HG02870 (cell line): ENCODE measurements around the gene POLR3K.

Experiments
- ATAC-seq: cut with Tn5 transposase; IDR thresholded peaks from one replicate; pipeline ENCODE4 v1.9.1; 2021; ENCODE audit warnings: mild to moderate bottlenecking, moderate library complexity; ENCODE audit not compliant: unreplicated experiment

POLR3K gene

DNA sequence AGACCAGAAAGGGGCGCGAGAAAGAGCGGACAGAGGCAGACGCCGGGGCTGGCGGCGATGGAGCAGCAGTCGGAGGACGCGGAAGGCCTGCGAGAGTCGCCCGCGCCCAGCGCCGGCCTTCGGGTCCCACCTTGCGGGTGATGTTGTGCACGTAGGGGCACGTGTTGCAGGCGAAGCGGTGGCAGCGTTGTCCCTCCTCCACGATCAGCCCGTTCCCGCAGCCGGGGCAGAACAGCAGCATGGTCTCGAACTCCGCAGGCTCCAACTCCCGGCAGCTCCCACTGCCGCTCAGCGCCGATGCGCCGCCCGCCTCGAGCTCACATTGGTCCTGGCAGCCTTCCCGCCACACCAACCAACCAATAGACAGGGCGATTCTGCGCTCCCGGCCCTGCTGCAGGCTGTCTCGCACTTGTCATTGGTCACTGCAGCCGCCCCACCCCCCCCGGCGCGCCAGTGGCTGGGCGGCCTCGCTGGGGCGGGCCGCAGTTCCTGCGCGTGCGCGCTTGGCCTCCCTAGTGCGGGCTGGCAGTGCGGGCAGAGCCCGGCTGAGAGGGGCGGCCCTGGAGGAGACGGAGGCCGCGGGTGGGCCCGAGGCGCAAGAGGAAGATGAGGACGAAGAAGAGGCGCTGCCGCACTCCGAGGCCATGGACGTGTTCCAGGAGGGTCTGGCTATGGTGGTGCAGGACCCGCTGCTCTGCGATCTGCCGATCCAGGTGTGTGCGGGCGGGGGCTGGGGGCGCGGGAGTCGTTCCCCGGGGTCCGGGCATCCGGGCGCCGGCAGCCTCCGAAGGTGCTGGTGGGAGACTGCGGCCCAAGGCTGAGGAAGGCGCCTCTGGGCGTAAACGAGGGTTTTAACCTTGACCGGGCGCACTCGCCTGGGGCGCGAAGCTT, at the start of gene POLR3K, which contains the start of gene SNRNP25:
Gene POLR3K, minus strand, starts transcription at position 263 of the 891 bp plus-strand sequence. Its CDS starts 22 bp downstream, at position 241.
Gene SNRNP25, plus strand, starts transcription at position 483 of the 891 bp plus-strand sequence. Its CDS starts 189 bp downstream, at position 672.
- ATAC-seq = peak; percentile 89

DNA sequence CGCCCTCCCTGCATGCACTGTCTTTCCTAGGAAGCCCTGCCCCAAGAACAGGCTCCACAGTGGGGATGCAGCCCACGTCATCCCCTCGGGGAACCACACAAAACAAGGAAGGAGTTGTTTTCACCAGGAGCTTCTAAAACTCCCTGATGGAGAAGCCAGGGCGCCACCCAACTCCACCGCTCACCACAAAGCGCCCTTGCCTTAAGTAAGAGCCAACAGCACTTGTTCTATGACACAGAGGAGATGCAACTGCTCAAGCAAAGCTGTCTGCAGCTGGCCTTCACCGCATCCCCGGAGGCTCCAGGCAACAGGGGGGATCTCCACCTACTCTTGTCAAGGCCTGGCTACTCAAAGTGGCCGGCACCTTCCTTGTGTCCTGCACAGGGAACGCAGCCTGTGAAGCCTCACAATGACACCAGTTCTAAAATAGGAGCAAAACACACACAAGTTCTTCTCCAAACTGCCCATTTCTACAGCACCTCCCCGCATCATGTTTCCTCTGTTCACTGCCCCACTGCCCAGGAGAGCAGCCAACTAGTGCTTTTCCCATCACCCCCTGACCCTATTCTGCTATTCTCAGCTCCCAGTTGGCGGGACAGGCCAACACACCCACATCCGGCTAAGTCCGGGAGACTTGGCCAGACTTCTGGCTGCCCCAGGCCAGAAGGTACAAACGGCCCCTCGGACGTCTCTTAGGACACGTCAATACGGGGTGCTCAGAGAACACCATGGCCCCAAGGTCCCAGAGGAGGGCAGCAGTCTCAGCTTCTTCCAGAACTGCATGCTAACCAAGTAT, 48.9 kb upstream of the POLR3K start:
- ATAC-seq = no peak

DNA sequence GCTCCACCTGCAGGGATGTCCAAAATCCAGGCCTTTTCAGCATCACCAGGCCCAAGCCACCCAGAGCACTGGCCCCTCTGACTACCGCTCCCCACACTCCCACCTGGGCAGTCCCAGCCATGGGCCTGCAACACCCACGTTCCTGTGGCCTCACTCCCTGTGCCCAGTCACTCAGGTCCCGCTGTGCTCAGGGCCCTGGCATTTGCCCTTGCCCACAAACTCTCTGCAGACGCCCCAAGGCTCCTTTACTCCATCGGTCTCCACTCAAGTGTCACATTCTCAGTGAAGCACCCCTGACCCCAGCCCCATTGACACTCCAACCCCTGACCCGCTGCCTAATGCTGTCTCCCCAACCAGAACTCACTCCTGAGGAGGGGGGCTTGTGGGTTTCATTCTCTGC, 48.2 kb upstream of the POLR3K start:
- ATAC-seq = no peak

DNA sequence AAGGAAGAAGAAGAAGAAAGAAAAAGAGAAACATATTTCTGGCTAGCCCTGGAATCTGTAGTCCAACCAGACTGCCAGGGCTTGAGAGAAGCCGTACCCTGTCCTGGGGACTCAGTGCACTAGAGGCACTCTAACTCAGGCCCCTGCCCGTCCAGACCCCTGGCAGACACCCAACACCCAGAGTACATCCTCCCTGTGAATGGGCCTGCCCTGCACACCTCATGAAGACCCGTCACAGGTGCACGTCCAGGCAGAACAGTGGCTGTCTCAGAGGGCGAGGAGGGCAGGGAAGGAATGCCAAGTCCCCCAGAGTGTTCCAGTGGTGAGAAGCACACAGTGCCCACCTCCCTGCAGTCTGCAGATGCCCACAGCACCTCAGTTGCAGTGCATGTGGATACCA, 47.6 kb upstream of the POLR3K start:
- no peak for ATAC-seq

DNA sequence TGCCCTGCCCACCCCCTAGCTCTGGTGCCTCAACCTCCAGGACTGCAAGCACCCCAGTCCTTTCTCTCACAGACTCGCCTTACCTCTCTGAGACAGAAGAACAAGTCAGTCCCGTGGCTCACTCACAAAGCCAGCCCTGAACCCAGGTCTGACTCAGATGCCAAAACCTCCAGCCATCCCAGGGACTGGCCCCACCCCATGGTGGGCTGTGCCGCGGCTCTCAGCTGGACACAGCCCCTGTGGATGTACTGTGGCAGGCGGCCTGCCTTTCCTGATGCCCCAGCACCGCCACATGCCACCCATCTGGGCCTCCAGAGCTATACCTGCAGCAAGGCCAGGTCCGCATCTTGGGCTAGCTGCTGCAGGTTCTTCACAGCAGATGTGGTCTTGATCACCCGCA, 44.4 kb upstream of the POLR3K start:
- no peak for ATAC-seq

DNA sequence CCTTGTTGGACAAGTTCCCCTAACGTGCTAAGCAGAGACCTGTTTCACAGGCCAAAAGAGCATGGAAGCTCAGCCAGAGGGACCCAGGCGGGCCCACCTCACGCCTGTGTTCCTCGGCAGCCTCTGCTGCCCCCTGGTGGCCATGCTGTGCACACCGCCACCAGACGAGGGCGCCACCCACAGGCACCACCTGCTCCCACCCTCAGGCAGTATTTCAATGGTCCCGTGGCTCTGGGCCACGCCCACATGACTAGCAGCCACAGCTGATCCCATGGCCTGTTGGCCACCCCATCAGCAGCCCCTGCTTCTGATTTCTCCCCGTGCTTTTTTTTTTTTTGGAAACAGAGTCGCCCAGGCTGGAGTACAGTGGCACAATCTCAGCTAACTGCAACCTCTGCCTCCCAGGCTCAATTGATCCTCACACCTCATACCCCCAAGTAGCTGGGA, 43.5 kb upstream of the POLR3K start:
- peak; percentile 48 for ATAC-seq

DNA sequence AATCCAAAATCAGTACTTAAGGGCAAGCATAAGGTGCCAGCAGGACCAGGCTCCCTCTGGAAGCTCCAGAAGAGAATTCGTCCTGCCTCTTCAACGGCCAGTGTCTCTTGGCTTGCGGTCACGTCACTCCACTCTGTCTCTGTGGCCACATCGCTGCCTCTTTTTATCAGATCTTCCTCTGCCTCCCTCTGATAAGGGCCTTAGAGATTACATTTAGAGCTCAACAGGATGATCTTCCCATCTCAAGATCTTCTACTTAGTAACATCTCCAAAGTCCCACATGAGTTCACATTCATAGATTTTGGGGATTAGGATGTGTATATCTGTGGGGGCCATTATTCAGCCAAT, 41.5 kb upstream of the POLR3K start:
- ATAC-seq = no peak

DNA sequence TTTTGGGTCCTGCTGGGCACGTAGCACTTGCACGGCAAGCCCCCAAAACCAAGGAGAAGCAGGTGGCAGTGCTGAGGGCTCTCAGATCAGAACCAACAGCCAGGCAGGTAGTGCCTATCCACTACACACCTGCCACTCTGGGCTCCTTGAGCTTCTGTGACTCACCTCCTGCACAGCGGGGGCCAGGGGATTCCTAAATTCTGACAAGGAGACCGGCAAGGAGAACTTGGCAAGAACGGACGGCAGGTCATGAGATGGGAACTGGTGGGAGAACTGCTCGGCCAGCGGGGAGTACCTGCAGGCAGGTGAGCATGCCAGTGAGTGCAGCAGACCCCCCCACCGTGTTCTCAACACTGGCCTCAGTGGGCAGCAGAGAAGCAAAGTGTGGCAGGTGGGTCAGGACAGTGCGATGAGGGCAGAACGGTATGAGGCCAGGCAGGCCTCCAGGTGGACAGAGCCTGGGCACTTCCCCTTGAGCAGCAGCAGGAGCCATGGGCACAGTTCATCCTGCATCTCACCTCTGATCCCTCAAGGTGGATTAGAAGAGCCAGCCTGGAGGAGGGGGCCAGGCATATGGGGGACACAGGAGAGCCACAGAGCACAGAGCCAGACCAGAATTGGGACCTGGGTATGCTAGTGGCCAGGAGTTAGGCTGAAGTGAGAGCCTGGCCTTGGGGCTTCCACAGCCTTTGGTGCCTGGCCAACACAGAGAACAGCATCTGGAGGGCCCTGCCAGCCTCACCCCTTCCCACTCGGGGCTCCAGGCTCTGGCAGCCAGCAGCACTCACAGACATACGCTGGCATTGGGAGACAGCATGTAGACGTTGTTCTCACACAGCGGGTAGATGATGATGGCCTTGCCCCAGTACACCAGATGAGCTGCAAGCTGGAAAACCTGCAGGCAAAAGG, 39.3 kb upstream of the POLR3K start:
- no peak for ATAC-seq

DNA sequence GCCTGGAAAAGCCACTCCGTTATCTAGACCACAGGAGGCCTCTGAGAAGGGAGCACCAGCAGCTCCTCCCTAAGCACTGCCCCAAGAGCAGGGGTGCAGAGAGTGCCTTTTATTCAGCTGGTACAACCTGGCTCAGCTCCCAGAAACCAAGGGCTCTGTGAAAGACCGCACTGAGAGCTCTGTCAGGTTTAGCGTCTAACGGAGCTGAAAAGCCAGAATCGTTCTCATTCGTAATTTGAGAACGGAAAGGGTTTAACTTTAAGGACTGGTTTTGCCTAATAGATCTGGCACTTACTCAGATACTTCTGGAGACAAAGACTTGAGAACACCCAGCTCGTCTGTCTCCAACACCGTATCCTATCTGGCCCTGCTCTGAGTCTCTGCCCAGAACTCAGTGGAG, 38.1 kb upstream of the POLR3K start:
- ATAC-seq = no peak

DNA sequence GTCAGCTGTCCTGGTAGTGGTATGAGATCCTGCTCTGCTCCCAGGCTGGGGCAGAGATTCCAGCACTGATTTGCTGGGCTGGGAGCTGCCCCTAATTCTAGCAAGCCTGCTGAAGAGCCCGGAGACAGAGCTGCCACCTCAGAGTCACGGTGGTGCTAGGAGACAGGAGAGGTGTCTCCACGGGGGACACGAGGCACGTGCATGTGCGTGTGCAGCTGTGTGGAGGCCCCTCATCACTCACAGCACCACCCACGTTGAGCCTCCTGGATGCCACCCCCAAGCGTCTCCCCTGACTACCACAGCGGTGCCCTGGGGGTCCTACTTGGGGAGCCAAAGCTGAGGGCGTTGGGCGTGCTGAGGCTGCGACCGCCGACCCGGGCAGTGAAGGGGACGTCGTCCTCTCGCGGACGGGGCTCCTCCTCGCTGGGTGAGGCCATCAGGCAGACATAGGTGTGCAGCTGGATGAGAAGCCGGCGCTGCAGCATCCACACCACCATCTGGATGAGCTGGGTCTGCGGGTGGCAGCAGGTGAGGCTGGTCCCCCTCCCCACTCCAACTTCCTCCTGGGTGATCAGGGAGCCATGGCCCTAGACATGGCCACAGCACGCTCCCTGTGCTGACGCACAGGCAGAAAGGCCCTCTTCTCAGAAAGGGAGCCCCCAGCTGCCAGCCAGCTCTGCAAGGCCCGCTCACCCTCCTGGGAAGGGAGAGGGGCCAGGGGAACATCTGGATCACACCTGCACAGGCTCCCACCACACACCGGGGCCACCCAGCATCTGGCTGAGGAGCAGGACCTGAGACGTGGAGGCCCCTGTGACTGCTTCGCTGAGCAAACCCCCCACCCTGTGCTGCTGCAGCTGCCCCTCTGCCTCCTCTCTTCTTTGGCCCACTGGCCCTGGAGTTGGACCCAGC, 36.2 kb upstream of the POLR3K start:
- no peak for ATAC-seq

DNA sequence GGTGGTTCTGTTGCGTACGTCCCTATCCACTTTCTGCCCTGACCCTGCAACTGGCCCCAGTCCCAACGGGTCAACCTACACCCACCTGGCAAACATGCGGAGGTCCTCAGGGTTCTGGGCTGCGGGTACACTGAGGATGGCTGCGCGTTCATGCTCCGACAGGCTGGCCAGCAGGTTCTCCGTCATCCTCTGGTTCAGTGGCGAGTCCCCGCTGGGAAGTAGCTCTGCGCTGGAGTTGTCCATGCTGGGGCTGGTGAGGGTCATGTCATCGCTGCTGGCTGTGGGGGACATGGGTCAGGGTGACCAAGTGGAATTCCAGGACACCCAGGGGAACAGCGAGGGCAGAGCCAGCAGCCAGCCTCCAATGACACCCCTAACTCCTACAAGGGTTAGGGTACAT, 35.2 kb upstream of the POLR3K start:
- ATAC-seq = no peak

DNA sequence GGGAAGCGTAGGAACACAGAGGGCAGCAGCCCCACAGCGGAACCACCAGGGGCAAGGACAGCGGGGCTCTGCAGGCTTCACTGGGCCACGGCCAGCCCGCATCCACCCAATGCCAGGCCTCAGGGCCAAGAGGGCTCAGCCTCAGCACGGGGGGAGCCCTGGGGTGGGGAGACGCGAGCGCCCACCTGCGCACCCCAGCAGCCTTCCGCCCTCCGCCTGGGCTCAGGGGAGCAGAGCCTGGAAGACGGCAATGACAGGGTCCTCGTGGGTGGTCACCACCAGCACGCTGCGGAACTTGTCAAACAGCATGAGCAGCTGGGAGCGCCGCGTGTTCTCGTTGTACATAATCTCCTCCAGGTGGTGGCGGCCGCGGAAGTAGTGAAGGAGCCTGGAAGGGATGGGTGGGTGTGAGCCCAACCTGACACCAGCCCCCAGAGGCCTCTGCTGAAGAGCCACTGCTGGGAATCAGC, 33.1 kb upstream of the POLR3K start:
- ATAC-seq = no peak

DNA sequence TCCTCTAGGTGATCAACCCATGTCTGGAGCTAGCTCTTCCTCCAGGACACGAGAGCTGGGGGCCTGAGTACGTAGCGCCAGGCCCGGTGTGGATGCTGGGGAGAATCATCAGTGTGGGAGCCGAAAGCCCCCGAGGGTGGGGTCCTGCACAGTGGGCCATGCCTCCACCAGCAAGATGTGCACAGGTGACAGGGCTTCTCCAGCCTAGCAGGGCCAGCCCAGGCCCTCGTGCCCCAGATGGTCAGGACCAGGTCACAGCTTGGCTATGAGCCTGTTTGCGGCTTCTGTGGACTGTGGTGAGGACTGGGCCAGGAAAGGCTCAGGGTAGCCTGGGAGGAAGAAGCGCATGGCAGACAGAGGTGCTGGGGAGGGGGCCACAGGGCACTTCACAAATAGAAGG, 32.5 kb upstream of the POLR3K start:
- ATAC-seq = no peak

DNA sequence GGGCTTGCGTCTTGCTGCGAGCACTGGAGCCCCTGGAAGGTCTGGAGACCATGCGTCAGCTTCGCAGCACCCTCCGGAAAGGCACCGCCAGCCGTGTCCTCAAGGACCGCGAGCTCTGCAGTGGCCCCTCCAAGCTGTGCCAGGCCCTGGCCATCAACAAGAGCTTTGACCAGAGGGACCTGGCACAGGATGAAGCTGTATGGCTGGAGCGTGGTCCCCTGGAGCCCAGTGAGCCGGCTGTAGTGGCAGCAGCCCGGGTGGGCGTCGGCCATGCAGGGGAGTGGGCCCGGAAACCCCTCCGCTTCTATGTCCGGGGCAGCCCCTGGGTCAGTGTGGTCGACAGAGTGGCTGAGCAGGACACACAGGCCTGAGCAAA, 32.0 kb upstream of the POLR3K start:
- ATAC-seq = no peak

DNA sequence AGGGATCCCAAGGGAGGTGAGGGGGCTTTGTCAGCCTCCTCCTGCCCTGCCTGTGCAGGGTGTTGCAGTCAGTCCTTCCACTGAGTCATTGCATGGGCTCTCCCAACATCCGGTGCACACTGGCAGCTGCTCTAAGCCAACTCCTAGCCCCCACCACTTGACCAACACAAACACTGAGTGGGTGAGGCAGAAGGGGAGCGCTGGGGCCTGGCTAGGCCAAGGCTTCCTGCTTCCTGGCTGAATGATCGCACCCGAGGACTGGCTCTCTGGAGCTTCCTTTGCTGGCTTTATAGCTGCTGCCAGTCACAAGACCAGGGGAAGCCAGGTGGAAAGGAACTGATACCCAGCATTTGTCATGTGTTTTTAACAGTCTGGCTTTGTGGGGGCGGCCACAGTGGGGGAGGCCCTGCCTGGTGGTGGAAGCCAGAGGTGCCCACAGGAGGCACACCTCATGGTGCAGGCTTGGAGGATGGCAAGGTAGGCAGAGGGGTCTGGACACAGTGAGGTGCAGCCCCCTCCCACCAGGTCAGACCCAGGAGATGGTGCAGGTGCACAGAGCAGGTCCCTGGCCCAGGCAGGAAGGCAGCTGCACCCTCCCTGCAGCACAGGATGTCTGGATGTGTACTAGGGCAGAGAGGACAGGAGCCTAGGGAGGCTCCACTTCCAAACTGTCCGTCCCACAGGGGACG, 31.5 kb upstream of the POLR3K start:
- no peak for ATAC-seq

DNA sequence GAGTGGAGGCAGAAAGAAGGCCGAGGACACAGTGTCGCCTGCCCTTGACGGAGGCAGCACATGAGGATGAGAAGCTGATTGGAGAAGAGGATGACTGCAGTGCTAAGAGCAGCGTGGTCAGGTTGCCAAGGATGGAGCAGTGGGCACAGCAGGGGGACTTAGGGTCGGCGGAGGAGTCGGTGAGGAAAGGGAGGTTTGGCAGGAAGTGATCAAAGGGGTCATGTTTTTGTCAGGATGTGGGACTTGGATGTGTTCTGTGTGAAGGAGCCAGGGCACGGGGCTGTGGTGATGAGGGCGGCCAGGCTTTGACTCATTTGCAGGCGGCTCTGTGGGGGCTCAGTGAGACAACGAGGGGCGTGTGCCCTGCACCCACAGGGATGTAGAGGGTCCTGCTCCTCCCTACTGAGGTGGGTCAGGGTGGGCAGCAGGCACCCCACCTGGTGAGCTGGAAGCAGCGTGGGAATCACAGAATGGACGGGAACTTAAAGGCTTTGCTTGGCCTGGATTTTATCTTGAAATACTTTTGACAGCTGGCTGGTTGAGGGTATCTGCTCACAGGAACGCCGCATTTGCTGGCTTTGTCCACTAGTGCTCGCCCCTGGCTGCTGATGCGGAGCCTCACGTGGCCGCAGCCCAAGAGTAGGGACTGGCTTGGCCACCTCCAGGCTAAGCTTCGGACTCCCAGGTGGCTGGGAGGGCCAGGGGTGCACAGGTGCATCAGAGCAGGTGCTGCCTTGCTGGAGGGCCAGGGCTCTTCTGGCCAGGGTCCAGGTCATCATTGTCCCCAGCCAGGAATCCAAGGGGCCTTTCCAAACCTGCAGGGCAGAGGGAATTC, 30.6 kb upstream of the POLR3K start:
- ATAC-seq = no peak

DNA sequence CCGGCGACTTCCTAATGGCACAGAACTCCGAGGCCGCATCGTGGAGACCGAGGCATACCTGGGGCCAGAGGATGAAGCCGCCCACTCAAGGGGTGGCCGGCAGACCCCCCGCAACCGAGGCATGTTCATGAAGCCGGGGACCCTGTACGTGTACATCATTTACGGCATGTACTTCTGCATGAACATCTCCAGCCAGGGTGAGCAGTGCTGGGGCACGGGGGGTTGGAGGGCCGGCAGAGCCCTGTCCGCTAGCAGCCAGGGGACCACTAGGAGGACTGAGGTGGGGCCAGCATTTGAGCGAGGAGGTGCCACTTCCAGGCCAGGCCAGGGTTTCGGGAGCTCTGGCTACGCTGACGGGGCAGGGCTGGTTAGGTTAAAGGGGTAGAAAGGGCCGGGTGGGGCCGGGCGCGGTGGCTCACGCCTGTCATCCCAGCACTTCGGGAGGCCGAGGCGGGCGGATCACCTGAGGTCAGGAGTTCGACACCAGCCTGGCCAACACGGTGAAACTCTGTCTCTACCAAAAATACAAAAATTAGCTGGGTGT, 29.7 kb upstream of the POLR3K start:
- no peak for ATAC-seq
